ENCODE measurements around the gene EHBP1.
A peak's percentile ranks its signal among the peaks of the same experiment; 100 is the strongest.

Gene EHBP1

DNA sequence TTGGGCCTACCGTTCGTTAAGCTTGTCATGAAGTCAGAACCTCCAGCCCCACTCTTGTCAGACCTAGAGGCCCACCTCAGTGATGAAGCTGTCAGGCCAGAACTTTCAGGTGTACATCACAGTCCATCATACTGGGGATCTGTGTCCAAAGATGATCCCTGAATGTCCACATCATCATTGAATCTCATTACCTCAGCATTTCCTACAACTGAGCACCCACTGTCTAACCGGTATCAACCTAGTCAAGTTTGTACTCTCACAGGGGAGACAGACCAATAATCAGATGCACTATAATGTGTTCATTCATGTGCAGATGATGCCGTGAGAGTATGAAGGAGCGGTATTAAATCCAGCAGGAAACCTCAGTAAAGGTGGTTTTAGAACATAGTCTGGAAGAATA lies 36.3 kb upstream of the EHBP1 start:
- Histone ChIP-seq H3K36me3 (ENCODE audit: control insufficient read depth, insufficient read depth, low read length) (no peaks in the 10 kb centered on the region), H3K9me3 (ENCODE audit: control insufficient read depth, insufficient read depth, low read length) (no peaks in the 10 kb centered on the region), H3K4me3 (ENCODE audit: low read depth, low read length) (no peak overlapping the region), H3K4me1 (ENCODE audit: control insufficient read depth, insufficient read depth, low read length) (peaks cover 2% of the 10 kb centered on the region), H3K9ac (ENCODE audit: low read depth, low read length) (no peak overlapping the region), H3K27me3 (ENCODE audit: control insufficient read depth, insufficient read depth, low read length) (no peaks in the 10 kb centered on the region)

DNA sequence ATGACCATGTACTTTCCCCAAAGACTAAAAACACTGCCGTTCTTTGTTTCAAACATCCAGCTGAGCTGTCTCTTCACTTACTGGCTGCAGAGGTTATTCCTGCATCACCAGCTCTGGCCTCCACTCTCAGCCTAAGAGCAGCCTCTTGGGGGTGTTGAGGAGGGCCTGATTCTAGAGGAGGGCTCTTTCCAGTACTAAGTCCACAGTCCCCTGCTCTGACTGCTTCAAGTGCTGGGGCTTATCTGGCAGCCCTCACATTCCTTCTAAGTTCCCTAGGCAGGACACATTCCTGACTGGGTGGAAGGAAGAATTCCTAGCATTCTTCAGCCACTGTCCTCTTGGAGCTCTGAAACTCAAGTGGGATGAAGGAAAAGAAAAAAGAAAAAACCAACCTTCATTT lies 32.9 kb upstream of the EHBP1 start:
- H3K36me3 ChIP-seq (ENCODE audit: control insufficient read depth, insufficient read depth, low read length) = no peaks in the 10 kb centered on the region
- H3K4me3 ChIP-seq (ENCODE audit: low read depth, low read length) = no peak overlapping the region
- H3K9ac ChIP-seq (ENCODE audit: low read depth, low read length) = no peak overlapping the region
- peaks cover 2% of the 10 kb centered on the region for H3K4me1 ChIP-seq (ENCODE audit: control insufficient read depth, insufficient read depth, low read length)
- no peaks in the 10 kb centered on the region for H3K27me3 ChIP-seq (ENCODE audit: control insufficient read depth, insufficient read depth, low read length)
- no peaks in the 10 kb centered on the region for H3K9me3 ChIP-seq (ENCODE audit: control insufficient read depth, insufficient read depth, low read length)

DNA sequence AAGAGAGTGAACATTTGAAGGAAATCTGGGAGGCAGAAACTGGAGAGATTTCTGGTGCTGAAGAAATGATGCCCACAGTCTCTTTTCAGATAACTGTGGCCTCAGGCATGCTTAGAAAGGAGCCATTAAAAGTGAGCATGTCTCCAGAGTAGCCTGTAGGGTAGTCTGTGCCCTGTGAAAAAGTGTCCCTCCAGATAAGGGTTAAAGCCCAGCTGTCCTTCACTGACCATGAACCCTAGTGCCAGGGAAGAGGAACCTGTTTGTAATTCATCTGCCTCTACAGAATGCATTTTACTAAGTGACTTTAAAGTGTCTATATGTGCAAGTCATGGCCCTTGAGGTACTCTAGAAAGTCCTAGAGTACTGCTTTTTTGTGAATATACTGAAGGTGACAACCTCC lies 30.5 kb upstream of the EHBP1 start:
- Histone ChIP-seq H3K36me3 (ENCODE audit: control insufficient read depth, insufficient read depth, low read length) (no peaks in the 10 kb centered on the region), H3K9ac (ENCODE audit: low read depth, low read length) (no peak overlapping the region), H3K9me3 (ENCODE audit: control insufficient read depth, insufficient read depth, low read length) (no peaks in the 10 kb centered on the region), H3K27me3 (ENCODE audit: control insufficient read depth, insufficient read depth, low read length) (no peaks in the 10 kb centered on the region), H3K4me1 (ENCODE audit: control insufficient read depth, insufficient read depth, low read length) (peaks cover 2% of the 10 kb centered on the region), H3K4me3 (ENCODE audit: low read depth, low read length) (no peak overlapping the region)

DNA sequence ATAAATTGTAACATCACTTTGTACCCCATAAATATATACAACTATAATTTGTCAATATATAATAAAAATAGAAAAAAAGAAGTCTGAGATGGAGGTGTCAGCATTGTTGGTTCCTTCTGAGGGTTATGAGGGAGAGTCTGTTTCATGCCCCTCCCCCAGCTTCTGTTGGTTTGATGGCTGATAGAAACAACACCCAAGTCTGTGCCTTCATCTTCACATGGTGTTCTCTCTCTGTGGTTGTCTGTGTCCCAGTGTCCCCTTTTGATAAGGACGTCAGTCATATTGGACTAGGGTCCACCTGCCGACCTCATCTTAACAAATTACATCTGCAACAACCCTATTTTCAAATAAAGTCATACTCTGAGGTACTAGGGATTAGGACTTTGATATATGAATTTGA lies 20.3 kb upstream of the EHBP1 start:
- Histone ChIP-seq H3K9me3 (ENCODE audit: control insufficient read depth, insufficient read depth, low read length) (no peaks in the 10 kb centered on the region), H3K9ac (ENCODE audit: low read depth, low read length) (no peak overlapping the region), H3K4me1 (ENCODE audit: control insufficient read depth, insufficient read depth, low read length) (no peaks in the 10 kb centered on the region), H3K27me3 (ENCODE audit: control insufficient read depth, insufficient read depth, low read length) (no peaks in the 10 kb centered on the region), H3K4me3 (ENCODE audit: low read depth, low read length) (no peak overlapping the region), H3K36me3 (ENCODE audit: control insufficient read depth, insufficient read depth, low read length) (no peaks in the 10 kb centered on the region)

DNA sequence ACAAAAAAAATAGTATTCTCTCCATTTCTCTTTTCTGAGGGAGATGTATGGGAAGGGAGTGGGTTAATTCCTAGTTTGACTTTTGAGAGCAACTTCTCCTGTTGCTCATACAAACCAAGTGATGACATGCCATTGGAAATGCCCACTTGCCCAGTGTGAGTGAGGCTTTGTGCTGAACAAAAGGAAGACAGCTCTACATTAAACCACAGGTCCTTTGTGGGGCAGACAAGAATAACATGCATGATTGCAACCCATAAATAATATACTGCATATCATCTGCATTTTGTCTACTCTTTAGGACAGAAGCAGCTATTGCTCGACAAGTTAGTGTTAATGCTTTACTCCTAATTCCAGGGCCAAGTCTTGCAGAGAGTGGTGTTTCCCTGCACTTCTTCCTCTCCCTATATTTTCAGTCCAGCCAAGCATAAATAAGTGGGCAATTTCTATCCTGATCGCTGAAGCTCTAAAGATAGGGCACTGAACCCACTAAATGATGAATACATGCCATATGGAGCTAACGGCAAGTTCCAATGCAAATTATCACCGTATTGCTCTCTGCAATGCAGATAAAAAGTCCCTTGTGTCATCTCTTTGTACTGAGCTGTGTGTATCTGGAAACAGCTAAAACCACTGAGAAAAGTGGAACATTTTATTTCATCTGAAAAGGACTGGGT lies 19.4 kb upstream of the EHBP1 start:
- H3K9ac ChIP-seq (ENCODE audit: low read depth, low read length) = no peak overlapping the region
- no peaks in the 10 kb centered on the region for H3K9me3 ChIP-seq (ENCODE audit: control insufficient read depth, insufficient read depth, low read length)
- no peaks in the 10 kb centered on the region for H3K27me3 ChIP-seq (ENCODE audit: control insufficient read depth, insufficient read depth, low read length)
- H3K4me1 ChIP-seq (ENCODE audit: control insufficient read depth, insufficient read depth, low read length) = no peaks in the 10 kb centered on the region
- no peaks in the 10 kb centered on the region for H3K36me3 ChIP-seq (ENCODE audit: control insufficient read depth, insufficient read depth, low read length)
- no peak overlapping the region for H3K4me3 ChIP-seq (ENCODE audit: low read depth, low read length)

DNA sequence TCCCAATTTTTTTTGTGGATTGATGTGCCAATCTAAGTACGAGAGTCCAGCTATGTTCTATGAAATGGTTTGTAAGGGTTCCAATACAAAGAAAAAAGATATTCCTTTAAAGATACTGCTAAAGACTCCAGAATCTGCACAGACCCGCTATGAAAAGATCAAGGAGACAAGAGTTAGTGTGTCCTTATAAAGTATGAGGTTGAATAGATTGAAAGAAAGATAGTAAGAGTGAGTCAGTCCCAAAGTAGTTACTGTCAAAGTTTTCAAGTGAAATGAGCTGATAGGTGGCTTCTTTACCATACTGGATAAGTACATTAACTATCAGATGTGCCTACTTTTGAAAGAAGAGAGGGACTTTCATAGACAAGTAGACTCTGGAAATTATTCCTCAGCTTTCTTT lies 17.9 kb upstream of the EHBP1 start:
- Histone ChIP-seq H3K27me3 (ENCODE audit: control insufficient read depth, insufficient read depth, low read length) (no peaks in the 10 kb centered on the region), H3K9me3 (ENCODE audit: control insufficient read depth, insufficient read depth, low read length) (no peaks in the 10 kb centered on the region), H3K9ac (ENCODE audit: low read depth, low read length) (no peak overlapping the region), H3K36me3 (ENCODE audit: control insufficient read depth, insufficient read depth, low read length) (no peaks in the 10 kb centered on the region), H3K4me1 (ENCODE audit: control insufficient read depth, insufficient read depth, low read length) (no peaks in the 10 kb centered on the region), H3K4me3 (ENCODE audit: low read depth, low read length) (no peak overlapping the region)

DNA sequence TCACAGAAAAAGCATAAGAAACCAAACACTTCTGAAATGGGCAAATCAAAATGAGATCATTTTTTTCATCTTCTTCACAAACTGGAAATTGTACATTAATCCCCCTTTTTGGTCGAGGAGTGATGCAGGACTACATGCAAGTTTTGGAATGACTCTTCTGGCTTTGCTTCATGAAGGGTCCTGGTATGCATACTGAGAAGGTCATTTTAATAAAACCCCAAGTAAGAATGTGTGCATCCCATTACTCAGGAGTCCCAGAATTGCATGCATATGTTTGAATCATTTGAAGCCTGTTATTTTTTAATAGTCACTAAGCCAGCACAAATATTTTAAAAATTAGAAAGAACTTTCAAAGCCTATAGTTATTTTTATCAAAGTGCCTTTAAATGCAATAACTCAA lies 16.7 kb upstream of the EHBP1 start:
- Histone ChIP-seq H3K4me1 (ENCODE audit: control insufficient read depth, insufficient read depth, low read length) (no peaks in the 10 kb centered on the region), H3K9me3 (ENCODE audit: control insufficient read depth, insufficient read depth, low read length) (no peaks in the 10 kb centered on the region), H3K9ac (ENCODE audit: low read depth, low read length) (no peak overlapping the region), H3K36me3 (ENCODE audit: control insufficient read depth, insufficient read depth, low read length) (no peaks in the 10 kb centered on the region), H3K4me3 (ENCODE audit: low read depth, low read length) (no peak overlapping the region), H3K27me3 (ENCODE audit: control insufficient read depth, insufficient read depth, low read length) (no peaks in the 10 kb centered on the region)

DNA sequence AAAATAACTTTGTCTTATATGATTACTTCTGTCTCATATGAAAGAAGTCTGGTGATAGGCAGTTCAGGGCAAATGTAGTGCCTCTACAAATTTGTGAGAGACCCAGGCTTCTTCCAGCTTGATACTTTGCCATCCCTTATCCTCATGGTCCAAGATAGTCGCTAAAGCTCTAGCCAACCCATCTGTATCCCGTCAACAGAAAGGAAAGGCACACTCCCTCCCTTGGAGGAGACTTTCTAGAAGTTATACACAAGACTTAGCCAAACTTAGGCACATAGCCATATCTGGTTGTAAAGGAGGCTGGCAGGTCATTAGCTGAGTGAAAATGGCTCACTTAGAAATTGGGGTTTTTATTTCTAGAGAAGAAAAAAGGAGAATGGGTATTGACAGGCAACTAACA lies 14.3 kb upstream of the EHBP1 start:
- H3K36me3 ChIP-seq (ENCODE audit: control insufficient read depth, insufficient read depth, low read length) = no peaks in the 10 kb centered on the region

DNA sequence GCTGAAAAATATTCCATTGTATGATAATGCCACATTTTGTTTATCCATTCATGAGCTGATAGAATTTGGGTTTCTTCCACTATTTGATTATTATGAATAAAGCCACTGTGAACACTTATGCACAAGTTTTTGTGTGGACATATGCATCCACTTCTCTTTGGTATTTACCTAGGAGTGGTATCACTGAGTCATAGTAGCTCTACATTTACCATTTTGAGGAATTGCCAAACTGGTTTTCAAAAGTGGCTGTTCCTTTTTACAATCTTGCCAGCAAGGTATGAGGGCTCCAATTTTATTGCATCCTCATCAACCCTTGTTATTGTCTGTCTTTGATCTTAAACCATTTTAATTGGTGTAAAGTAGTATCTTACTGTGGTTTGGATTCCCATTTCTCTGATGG lies 13.3 kb upstream of the EHBP1 start:
- H3K4me1 ChIP-seq (ENCODE audit: control insufficient read depth, insufficient read depth, low read length) = no peaks in the 10 kb centered on the region
- H3K4me3 ChIP-seq (ENCODE audit: low read depth, low read length) = no peak overlapping the region
- H3K27me3 ChIP-seq (ENCODE audit: control insufficient read depth, insufficient read depth, low read length) = no peaks in the 10 kb centered on the region
- H3K9ac ChIP-seq (ENCODE audit: low read depth, low read length) = no peak overlapping the region
- H3K9me3 ChIP-seq (ENCODE audit: control insufficient read depth, insufficient read depth, low read length) = no peaks in the 10 kb centered on the region
- no peaks in the 10 kb centered on the region for H3K36me3 ChIP-seq (ENCODE audit: control insufficient read depth, insufficient read depth, low read length)

More for the DNA sequence above, 14.3 kb upstream of the EHBP1 start:
- Histone ChIP-seq H3K9ac (ENCODE audit: low read depth, low read length) (no peak overlapping the region), H3K27me3 (ENCODE audit: control insufficient read depth, insufficient read depth, low read length) (no peaks in the 10 kb centered on the region), H3K4me3 (ENCODE audit: low read depth, low read length) (no peak overlapping the region), H3K4me1 (ENCODE audit: control insufficient read depth, insufficient read depth, low read length) (no peaks in the 10 kb centered on the region), H3K9me3 (ENCODE audit: control insufficient read depth, insufficient read depth, low read length) (no peaks in the 10 kb centered on the region)

DNA sequence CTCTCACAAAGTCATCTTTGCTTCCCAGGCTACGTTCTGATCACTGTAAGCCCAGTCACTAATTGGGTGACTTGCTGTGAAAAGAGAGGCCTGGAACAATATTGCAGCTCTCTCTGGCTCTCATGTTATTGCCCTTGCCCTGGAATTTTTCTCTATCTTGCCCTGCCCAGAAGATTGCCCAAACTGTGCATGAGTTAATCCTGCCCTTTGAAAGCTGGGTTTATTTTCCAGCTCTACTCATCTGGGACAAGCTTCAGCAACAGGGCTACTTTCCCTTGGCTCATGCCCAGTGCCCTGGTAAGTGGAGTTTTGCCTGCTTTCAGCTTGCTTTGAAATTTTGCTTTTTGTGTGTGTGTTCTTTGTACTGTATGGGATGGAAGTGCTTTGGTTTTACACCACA lies 6.9 kb upstream of the EHBP1 start:
- Histone ChIP-seq H3K9me3 (ENCODE audit: control insufficient read depth, insufficient read depth, low read length) (no peaks in the 10 kb centered on the region), H3K4me3 (ENCODE audit: low read depth, low read length) (no peak overlapping the region), H3K9ac (ENCODE audit: low read depth, low read length) (no peak overlapping the region), H3K36me3 (ENCODE audit: control insufficient read depth, insufficient read depth, low read length) (no peaks in the 10 kb centered on the region), H3K4me1 (ENCODE audit: control insufficient read depth, insufficient read depth, low read length) (no peaks in the 10 kb centered on the region), H3K27me3 (ENCODE audit: control insufficient read depth, insufficient read depth, low read length) (no peaks in the 10 kb centered on the region)

DNA sequence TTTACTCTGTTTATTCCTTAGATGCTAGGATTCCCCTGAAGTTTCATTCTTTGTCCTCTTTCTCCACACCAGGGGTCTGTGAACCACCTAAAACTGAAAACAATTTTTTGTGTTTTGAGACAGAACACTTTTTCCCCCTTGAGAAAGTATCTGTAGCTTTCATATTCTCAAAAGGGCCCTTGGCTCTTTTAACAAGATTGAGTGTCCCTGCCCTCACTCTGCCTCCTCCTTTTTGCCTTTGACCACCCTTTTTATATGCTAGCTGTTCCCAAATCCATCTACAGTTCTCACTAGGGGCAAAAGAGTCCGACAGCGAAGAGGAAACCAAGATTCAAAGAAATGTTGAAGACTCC lies 883 bp upstream of the EHBP1 start:
- peaks cover 5% of the 10 kb centered on the region for H3K4me1 ChIP-seq (ENCODE audit: control insufficient read depth, insufficient read depth, low read length)

DNA sequence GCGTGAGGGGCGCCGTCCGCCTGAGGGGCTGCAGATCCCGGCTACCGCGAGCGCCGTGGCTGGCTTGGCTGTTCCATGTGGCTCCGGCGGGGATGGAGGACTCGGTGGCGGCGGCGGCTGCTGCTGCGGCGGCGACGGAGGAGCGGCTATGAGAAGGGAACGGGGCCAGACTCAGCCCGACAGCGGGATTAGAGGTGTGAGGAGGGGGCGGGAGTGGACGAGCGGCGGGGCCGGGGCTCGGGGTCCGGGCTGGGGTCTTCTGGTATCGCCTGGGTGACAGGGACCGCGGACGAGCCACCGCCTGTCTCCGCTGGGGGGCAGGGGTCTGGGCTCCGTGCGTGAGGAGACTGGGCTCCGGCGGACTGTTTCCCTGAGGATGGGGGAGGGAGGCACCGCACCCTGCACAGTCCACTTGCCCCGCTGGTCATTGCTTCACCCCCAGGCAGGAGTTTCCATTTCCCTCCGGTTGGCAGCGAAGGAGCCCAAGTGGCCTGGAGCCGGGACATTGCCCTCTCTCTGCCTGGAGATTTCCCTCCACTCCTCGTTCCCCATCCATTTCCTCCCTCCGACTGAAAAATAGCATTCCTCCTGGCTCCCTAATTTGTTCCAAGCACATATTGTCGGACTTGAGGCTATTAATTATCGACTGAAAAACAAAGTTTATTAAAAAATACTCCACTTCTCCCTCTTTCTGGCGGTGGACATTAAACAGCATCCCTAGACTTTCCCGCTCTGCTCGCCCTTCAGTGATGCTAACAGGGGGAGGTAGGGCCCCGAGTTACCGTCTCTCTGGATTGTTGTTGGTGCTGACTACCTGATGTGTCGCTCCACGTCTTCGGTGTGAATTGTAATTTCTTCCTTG lies 577 bp downstream of the EHBP1 start:
- peaks cover 5% of the 10 kb centered on the region for H3K4me1 ChIP-seq (ENCODE audit: control insufficient read depth, insufficient read depth, low read length)
- H3K9ac ChIP-seq (ENCODE audit: low read depth, low read length) = peak overlapping the region; percentile 14
- no peaks in the 10 kb centered on the region for H3K9me3 ChIP-seq (ENCODE audit: control insufficient read depth, insufficient read depth, low read length)
- no peaks in the 10 kb centered on the region for H3K27me3 ChIP-seq (ENCODE audit: control insufficient read depth, insufficient read depth, low read length)
- peak overlapping the region; percentile 92 for H3K4me3 ChIP-seq (ENCODE audit: low read depth, low read length)
- no peaks in the 10 kb centered on the region for H3K36me3 ChIP-seq (ENCODE audit: control insufficient read depth, insufficient read depth, low read length)

More for the DNA sequence above, 883 bp upstream of the EHBP1 start:
- no peaks in the 10 kb centered on the region for H3K27me3 ChIP-seq (ENCODE audit: control insufficient read depth, insufficient read depth, low read length)
- no peaks in the 10 kb centered on the region for H3K9me3 ChIP-seq (ENCODE audit: control insufficient read depth, insufficient read depth, low read length)
- H3K9ac ChIP-seq (ENCODE audit: low read depth, low read length) = peak overlapping the region; percentile 73
- peak overlapping the region; percentile 62 for H3K4me3 ChIP-seq (ENCODE audit: low read depth, low read length)
- no peaks in the 10 kb centered on the region for H3K36me3 ChIP-seq (ENCODE audit: control insufficient read depth, insufficient read depth, low read length)
